GM20000 (cell line): ENCODE measurements around the gene CDKL5.
A peak's percentile ranks its signal among the peaks of the same experiment; 100 is the strongest.

Source experiments
- DNase-seq: peaks from one replicate; pipeline ENCODE4 v3.0.0; 2012; ENCODE audit warnings: low spot score
- CTCF ChIP-seq: IDR thresholded peaks from 2 replicates; pipeline ENCODE4 v1.5.1; 2012; ENCODE audit warnings: mild to moderate bottlenecking, control low read depth; ENCODE audit errors: extremely low read depth, missing control alignments

The CDKL5 gene

DNA sequence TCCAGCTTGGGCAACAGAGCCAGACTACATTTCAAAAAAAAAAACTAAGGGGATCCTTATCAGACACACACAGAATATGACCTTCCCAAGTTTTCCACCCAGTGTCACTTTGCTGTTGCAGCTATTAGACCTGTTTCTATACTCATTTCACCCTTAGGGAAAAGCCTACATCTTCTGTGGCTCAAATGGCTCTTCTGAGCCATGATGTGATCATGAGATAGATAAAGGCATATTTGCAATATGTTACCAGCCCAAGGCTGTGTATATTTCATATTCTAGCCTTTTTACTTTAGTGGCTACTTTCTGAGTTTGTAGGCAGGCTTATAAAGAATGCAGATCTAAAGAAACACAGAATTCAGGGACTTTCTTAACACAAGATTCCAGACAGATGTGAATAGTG lies 227.2 kb downstream of the CDKL5 start:
- no peak for DNase-seq
- no peak for TF ChIP-seq CTCF

DNA sequence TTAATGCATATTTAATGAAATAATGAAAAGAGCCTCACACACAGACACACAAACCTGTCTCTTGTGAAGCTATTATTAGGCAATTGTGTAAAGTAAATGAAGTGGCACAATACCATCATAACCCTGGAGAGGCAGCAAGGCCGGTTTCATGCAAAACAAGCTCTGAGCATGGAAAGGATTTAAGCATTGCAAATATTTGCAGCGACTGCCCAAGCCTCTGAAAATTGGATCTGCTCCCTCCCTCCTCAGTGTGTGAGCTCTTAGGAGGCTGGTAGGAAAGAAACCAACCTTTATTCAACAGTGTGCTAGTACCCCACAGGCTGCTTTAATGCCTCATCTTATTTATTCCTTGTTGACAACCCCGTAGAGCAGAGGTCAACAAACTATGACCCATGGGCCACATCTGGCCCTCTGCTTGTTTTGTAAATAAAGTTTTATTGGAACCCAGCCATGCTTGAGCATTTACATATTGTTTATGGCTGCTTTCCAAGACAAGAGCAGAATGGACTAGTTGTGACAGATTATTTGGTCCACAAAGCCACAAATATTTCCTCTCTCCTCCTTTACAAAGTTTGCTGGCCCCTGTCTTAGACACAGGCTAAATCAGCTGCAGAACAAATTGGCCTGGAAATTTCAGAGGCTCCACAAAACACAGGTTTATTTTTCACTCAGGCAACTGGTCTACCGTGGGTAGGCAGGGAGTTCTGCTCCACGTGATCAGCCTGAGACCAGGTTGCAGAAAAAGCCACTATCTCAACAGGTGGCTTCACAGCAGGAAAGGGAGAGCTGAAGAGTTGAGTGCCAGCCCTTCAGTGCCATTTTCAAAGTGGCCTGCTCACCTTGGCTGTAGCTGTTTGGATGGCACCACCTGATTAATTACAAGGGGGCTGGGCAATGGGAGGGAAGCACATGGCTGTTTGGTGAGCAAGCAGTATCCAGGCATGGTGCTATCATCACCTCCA lies 229.7 kb downstream of the CDKL5 start:
- no peak for DNase-seq
- no peak for TF ChIP-seq CTCF

GRCh38 chrX:18661273-18661672 lies 235.9 kb downstream of the CDKL5 start:
- no peak for TF ChIP-seq CTCF
- DNase-seq: no peak

DNA sequence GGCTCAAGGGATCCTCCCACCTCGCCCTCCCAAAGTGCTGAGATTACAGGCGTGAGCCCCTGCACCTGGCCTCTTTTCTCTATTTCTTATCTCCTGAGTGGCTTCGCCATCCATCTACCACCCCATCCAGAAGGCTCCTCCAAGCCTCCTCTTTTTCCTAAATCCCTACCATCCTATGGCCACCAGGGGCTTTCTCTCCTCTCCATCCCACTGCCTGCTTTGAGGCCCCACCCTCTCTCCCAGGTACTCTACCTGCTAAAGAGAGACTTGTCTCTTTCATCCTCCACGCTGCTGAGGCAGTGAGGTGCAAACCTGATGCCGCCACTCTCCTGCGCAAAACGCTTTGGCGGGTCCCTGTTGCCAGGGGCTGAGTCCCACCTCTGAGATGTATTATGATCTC lies 239.5 kb downstream of the CDKL5 start:
- DNase-seq: no peak
- TF ChIP-seq CTCF: no peak

DNA sequence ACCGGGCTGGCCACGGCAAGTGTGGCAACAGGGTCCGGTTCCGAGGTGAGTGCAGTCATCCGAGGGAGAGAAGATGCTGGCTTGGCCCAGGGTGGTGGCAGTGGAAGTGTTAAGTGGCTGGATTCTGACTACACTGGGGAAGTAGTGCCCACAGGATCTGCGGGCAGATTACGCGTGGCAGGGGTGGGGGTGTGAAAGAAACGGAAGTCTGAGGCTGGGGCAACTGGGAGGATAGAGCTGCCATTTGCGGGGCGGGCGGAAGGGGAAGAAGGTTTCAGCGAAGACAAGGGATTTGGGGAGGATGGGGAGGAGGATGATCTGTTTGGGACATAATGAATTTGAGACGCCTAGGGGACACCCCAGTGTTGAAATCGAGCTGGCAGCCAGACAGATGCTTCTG lies 241.2 kb downstream of the CDKL5 start:
- DNase-seq: no peak
- TF ChIP-seq CTCF: no peak

GRCh38 chrX:18668071-18668835 lies 242.8 kb downstream of the CDKL5 start:
- no peak for TF ChIP-seq CTCF
- peak; percentile 32 for DNase-seq

GRCh38 chrX:18672008-18672407 lies 246.6 kb downstream of the CDKL5 start, which contains the start of gene RS1:
TSS of gene RS1 (minus strand) at chrX:18672108. CDS start at chrX:18672068, 40 bp downstream.
- no peak for TF ChIP-seq CTCF
- no peak for DNase-seq
